Suppressor macrophage (primary cell): ENCODE results near the gene IL6R.
A peak's percentile ranks its signal among the peaks of the same experiment; 100 is the strongest.
"Not testable (repeated sequence)": the region's sequence is repeated elsewhere in the genome, so short reads cannot be mapped to it uniquely, and the experiment has no call there.

Experiments used
- DNase-seq, 4 experiments: peaks; one replicate each; pipeline ENCODE4 v3.0.0-alpha.2; 2020 to 2022
- total RNA-seq, 17 experiments: gene quantifications; one replicate each; lab custom pipeline; 2026; ENCODE audit warnings: mixed read lengths in 6 of 17, inconsistent platforms in 3 of 17; lab: John Stamatoyannopoulos, UW

IL6R gene
- 78.2 to 257 (median 208) reads per million in 17 experiments for total RNA-seq

GRCh38 chr1:154404984-154405746, at the start of gene IL6R:
IL6R (plus strand) TSS chr1:154405343; CDS start chr1:154405630, 287 bp downstream.
- DNase-seq: peak; percentile 98 to 99 (median 99)

GRCh38 chr1:154358519-154358918, 46.6 kb upstream of the IL6R start:
- no peak for DNase-seq

- DNase-seq: no peak
Observed at GRCh38 chr1:154360288-154360687, 44.9 kb upstream of the IL6R start.

GRCh38 chr1:154360881-154361280, 44.3 kb upstream of the IL6R start:
- not testable (repeated sequence) for DNase-seq

GRCh38 chr1:154361357-154361756, 43.8 kb upstream of the IL6R start:
- DNase-seq: no peak

- no peak for DNase-seq
Observed at GRCh38 chr1:154371436-154371835, 33.7 kb upstream of the IL6R start.

GRCh38 chr1:154373777-154374357, 31.3 kb upstream of the IL6R start:
- DNase-seq: peak; percentile 20 to 56 (median 48)

GRCh38 chr1:154379301-154379700, 25.8 kb upstream of the IL6R start:
- DNase-seq: no peak

- DNase-seq: no peak
Observed at GRCh38 chr1:154384650-154385489, 20.3 kb upstream of the IL6R start.

GRCh38 chr1:154386643-154387352, 18.3 kb upstream of the IL6R start:
- peak in 3 of 4 experiments; percentile 22 to 29 (median 25) for DNase-seq

- DNase-seq: peak; percentile 21 to 57 (median 38)
Observed at GRCh38 chr1:154391086-154391770, 13.9 kb upstream of the IL6R start.

- peak in 2 of 4 experiments; percentile 37 to 40 for DNase-seq
Observed at GRCh38 chr1:154398141-154398540, 7.0 kb upstream of the IL6R start.

GRCh38 chr1:154398678-154399077, 6.5 kb upstream of the IL6R start:
- DNase-seq: no peak

GRCh38 chr1:154400381-154400801, 4.8 kb upstream of the IL6R start:
- DNase-seq: peak; percentile 35 to 79 (median 64)

GRCh38 chr1:154402409-154402921, 2.7 kb upstream of the IL6R start:
- no peak for DNase-seq

- DNase-seq: peak; percentile 50 to 75 (median 71)
Observed at GRCh38 chr1:154403261-154403943, 1.7 kb upstream of the IL6R start.

GRCh38 chr1:154403983-154404382, 1.2 kb upstream of the IL6R start:
- DNase-seq: no peak

GRCh38 chr1:154404511-154404931, 622 bp upstream of the IL6R start:
- DNase-seq: peak in 2 of 4 experiments; percentile 19 to 38

GRCh38 chr1:154405747-154406571, 816 bp downstream of the IL6R start:
- peak; percentile 92 to 95 (median 92) for DNase-seq

- DNase-seq: no peak
Observed at GRCh38 chr1:154406572-154406879, 1.4 kb downstream of the IL6R start.
